HG03095 (cell line): ENCODE measurements around the gene HAUS5.
"Not testable (repeated sequence)": the region's sequence is repeated elsewhere in the genome, so short reads cannot be mapped to it uniquely, and the experiment has no call there.

Source experiments
- ATAC-seq: cut with Tn5 transposase; IDR thresholded peaks from one replicate; pipeline ENCODE4 v1.9.1; 2021; ENCODE audit warnings: moderate library complexity; ENCODE audit not compliant: unreplicated experiment

The HAUS5 gene

DNA sequence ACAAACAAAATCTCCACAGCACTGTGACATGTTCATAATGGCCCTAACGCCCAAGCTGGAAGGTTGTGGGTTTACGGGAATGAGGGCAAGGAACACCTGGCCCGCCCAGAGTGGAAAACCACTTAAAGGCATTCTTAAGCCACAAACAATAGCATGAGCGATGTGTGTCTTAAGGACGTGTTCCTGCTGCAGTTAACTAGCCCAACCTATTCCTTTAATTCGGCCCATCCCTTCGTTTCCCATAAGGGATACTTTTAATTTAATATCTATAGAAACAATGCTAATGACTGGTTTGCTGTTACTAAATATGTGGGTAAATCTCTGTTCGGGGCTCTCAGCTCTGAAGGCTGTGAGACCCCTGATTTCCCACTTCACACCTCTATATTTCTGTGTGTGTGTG lies 5.4 kb upstream of the HAUS5 start:
- ATAC-seq, result not testable (repeated sequence)

DNA sequence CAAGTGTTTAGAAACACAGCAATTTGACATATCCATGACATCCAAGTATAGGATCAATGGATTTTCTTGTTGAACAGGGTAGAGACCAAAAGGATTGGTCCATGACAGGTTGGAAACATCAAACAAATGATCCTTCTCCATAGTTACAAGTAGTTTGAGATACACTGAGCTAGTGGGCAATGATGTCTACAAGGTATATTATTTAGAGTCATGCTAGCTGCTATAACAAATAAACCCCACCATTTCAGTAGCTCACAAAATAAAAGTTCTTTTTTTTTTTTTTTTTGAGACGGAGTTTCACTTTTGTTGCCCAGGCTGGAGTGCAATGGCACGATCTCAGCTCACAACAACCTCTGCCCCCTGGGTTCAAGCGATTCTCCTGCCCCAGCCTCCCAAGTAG lies 4.9 kb upstream of the HAUS5 start:
- no peak for ATAC-seq

- no peak for ATAC-seq
These were observed 4.3 kb upstream of the HAUS5 start for GRCh38 chr19:35608251-35608650.

GRCh38 chr19:35609851-35610353 lies 2.6 kb upstream of the HAUS5 start:
- no peak for ATAC-seq

DNA sequence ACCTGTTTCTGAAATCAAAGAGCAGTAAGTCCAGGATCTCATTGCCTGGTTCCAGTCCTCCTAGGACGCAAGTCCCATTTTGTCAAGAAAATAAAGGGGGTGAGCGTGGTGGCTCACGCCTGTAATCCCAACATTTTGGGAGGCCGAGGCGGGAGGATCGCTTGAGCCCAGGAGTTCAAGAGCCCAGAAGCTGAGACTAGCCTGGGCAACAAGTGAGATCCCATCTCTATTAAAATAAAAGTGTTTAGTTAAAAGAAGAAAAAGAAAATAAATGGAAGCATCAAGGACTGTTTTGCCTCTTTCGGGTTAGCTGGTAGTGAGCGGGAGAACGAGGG lies 344 bp upstream of the HAUS5 start:
- ATAC-seq, result no peak

DNA sequence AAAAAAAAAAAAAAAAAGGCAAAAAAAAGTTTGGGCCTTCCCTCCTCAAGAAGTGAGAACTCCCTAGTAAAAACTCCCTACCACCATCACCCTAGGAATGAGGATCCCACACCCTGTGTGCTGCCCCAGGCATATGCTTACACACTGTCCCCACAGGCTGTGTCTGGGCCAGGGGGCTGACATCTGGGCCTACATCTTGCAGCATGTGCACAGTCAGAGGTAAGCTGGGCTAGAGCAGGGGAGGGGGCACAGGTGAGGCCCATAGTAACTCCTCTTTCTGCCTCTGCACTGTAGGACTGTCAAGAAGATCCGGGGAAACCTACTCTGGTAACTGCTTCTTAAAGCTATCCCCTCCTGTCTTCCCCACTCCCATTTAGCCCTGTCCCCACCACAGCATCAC lies 1.0 kb downstream of the HAUS5 start:
- no peak for ATAC-seq

DNA sequence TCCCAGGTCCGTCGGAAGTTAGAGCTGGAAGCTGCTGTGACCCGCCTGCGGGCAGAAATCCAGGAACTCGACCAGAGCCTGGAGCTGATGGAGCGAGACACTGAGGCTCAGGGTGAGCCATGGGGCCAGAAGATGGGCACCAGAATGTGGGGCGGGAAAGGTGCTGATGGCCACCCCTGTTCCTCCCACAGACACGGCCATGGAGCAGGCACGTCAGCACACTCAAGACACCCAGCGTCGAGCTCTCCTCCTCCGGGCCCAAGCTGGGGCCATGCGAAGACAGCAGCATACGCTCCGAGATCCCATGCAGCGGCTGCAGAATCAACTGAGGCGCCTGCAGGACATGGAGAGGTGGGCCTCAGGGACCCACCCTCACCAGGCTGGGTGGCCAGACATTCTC lies 2.5 kb downstream of the HAUS5 start:
- ATAC-seq, result no peak

DNA sequence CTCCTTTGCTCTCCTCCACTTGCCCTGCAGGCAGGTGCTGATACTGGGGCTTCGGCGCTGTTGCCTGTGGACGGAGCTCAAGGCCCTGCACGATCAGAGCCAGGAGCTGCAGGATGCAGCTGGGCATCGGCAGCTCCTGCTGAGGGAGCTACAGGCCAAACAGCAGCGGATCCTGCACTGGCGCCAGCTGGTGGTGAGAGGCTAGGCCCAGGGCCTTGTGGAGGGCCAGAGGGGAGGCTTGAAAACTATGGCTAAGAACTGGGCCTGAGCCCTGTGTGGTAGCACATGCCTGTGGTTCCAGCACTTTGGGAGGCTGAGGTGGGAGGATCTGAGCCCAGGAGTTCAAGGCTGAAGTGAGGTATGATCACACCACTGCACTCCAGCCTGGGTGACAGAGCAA lies 6.3 kb downstream of the HAUS5 start:
- no peak for ATAC-seq

GRCh38 chr19:35619290-35619923 lies 6.9 kb downstream of the HAUS5 start:
- ATAC-seq, result no peak

DNA sequence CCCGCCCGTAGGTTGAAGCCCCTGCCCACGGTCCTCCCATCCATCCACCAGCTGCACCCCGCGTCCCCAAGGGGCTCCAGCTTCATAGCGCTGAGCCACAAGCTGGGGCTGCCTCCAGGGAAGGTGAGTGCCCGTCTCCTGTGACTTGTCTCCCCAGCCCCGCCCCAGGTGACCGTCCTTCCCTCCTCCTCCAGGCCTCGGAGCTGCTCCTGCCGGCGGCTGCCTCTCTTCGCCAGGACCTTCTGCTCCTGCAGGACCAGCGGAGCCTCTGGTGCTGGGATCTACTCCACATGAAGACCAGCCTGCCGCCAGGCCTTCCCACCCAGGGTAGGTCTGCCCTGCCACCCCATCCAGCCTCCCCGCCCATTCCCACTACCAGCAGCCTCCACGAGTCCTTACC lies 7.5 kb downstream of the HAUS5 start:
- no peak for ATAC-seq

DNA sequence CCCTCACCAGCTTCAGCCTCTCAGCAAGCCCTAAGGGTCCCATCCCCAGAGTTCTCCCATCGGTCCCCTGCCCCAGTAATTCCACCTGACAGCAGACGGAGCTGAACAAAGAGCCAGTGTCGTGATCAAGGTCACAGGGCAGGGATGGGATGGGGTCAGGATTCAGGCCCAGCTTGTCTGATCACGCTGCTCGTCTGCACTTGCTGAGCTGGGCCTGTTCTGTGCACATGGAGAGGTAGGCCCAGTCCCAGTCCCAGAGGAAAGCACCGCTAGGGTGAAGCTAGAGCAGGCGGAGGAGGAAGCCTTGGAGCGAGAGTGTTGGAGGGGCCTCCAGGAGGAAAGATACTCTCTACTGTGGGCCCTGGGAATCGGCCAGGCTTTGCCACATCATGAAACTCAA lies 9.2 kb downstream of the HAUS5 start:
- ATAC-seq, result no peak

DNA sequence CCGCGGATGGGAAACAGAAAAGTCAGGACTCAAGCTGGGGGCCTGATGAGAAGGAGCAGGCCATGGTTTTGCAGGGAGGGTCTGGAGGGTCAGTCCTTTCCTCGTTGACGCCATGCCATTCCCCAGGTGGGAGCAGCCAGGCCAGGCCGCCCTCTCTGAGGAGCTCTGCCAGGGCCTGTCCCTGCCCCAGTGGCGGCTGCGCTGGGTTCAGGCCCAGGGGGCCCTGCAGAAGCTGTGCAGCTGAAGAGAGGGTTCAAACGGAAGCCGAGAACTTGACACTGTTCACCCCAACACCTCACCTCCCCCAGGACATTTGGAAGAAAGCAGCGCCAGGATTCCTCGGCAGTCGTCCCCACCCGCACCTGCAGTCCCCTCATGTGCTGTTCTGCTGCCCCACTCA lies 10.2 kb downstream of the HAUS5 start:
- ATAC-seq, result no peak

GRCh38 chr19:35623327-35624010 lies 10.9 kb downstream of the HAUS5 start:
- ATAC-seq, result no peak

DNA sequence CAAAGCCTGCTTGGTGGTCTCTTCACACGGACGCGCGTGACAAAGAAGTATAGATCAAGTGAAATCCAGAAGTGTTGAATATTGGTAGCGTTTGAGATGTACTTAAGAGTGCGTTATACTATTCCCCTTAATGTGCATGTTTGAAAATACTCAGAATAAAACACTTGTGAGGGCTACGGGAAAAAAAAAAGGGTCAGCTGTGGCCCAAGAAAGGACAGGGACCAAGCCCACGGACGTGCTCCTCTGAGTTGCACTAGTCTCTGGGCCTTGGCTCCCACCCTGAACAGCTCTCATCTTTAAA lies 15.7 kb downstream of the HAUS5 start:
- ATAC-seq, result no peak

DNA sequence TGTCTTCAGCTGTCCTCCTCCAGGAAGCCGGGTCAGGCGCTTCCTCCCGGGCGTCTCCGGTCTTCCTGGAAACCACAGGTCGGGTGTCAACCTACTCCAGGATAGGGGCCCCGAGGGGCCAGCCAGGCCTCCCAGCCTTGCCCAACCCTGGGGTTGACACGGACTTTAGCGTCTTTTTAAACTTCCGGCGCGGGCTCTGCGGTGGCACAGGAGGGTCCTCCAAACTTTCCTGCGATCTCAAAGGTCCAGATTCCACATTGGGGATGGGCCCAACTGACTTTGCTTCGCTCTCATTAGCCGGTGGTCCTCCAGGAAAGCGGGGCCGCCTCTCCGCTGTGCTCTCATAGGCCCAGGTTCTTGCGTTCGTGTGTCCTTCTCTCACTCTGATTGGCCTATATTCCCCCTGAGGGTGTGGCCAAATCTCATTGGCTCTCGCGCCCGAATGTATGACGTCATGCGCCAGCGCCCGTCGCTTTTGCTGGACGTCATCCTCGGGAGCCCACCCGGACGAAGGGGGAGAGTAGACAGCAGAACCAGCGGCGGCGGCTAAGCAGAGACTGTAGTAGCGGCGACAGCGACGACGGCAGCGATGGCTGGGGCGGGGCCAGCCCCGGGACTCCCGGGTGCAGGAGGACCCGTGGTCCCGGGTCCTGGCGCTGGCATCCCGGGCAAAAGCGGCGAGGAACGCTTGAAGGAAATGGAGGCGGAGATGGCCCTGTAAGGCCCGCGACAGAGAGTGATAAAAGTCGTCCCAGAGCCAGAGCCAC lies 16.2 kb downstream of the HAUS5 start, which contains the start of gene RBM42:
TSS of gene RBM42 (plus strand) at position 472 of the 767 bp plus-strand sequence. CDS start at position 590, 118 bp downstream.
- ATAC-seq, result peak; percentile 92

DNA sequence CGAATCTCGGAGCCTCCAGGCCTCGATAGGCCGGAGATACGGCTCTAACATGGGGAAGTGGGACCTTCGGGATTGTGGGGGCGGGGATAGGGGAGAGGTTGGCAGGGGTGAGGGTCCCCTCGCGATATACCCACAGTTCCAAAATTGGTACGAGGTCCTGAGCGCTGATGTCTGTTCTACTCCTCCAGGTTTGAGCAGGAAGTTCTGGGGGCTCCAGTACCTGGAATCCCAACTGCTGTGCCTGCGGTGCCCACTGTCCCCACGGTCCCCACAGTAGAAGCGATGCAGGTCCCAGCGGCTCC lies 16.7 kb downstream of the HAUS5 start:
- no peak for ATAC-seq

- no peak for ATAC-seq
These were observed 21.3 kb downstream of the HAUS5 start for GRCh38 chr19:35633727-35634440.

DNA sequence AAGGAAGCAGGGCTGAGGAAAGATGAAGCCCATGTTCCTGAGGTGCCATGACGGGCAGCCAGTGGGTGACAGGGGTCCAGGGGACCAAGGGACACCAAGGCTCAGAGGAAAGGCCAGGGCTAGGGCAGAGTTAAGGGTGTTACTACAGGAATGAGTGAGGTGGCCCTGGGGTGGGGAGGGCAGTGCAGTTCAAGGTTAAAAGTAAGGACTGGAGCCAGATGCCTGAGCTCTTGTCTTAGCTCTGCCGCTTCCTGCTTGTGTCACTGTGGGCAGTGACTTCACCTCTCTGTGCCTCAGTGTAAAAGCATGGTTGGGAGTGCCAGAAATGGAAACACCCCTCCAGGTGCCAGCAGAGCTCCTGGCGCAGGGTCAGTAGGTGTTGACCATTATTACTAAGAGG lies 24.1 kb downstream of the HAUS5 start:
- no peak for ATAC-seq

GRCh38 chr19:35637165-35637564 lies 24.6 kb downstream of the HAUS5 start:
- ATAC-seq, result no peak

GRCh38 chr19:35639321-35639639 lies 26.7 kb downstream of the HAUS5 start:
- ATAC-seq, result no peak

- ATAC-seq, result no peak
These were observed 27.3 kb downstream of the HAUS5 start for GRCh38 chr19:35639863-35640262.
